ENCODE data around the gene NR3C2.

GRCh38 chr4:148067301-148067916, 374.8 kb downstream of the NR3C2 start:
- no peak for TF ChIP-seq CTCF (IDR thresholded peaks at IDR 0.05)
- TF ChIP-seq POLR2A (IDR thresholded peaks at IDR 0.05): no peak
